Measurements from ENCODE around the gene GRM4.

Gene GRM4

DNA sequence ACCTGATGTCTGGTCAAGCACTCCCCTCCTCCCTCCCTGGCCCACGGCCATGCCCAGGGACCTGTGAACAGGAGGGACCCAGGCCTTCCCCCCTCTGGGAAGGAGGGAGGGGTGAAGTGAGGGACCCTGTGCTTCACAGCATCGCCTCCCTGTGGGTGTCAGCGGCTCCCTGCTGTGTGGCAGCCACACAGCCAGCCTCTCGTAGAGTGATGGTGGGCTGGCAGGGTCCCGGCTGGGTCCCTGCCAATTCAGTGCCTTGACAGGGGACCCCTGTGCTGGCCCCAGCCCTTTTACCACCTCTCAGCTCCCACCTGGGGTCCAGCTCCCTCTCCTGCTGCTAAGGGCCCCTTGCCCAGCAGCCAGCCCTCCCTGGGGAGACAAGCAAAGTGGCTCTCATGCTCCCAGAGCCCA, 31.3 kb upstream of the GRM4 start:
- no peak overlapping the region for H3K27ac ChIP-seq (ENCODE audit: insufficient read depth, low read length, poor library complexity, severe bottlenecking)
- no peaks in the 10 kb centered on the region for H3K27me3 ChIP-seq (replicated peaks; ENCODE audit: control insufficient read depth, insufficient read depth, low read length, poor library complexity, severe bottlenecking)
- no peaks in the 10 kb centered on the region for H3K9me3 ChIP-seq (ENCODE audit: control insufficient read depth, low read length)
- H3K36me3 ChIP-seq (ENCODE audit: control insufficient read depth, insufficient read depth, low read length) = no peaks in the 10 kb centered on the region
- no peak for DNase-seq
- H3K4me3 ChIP-seq (ENCODE audit: insufficient read depth, low read depth, low read length, poor library complexity, severe bottlenecking) = no peak overlapping the region
- peaks cover 7% of the 10 kb centered on the region for H3K4me1 ChIP-seq (ENCODE audit: control insufficient read depth, insufficient read depth, low read length, poor library complexity, severe bottlenecking)

DNA sequence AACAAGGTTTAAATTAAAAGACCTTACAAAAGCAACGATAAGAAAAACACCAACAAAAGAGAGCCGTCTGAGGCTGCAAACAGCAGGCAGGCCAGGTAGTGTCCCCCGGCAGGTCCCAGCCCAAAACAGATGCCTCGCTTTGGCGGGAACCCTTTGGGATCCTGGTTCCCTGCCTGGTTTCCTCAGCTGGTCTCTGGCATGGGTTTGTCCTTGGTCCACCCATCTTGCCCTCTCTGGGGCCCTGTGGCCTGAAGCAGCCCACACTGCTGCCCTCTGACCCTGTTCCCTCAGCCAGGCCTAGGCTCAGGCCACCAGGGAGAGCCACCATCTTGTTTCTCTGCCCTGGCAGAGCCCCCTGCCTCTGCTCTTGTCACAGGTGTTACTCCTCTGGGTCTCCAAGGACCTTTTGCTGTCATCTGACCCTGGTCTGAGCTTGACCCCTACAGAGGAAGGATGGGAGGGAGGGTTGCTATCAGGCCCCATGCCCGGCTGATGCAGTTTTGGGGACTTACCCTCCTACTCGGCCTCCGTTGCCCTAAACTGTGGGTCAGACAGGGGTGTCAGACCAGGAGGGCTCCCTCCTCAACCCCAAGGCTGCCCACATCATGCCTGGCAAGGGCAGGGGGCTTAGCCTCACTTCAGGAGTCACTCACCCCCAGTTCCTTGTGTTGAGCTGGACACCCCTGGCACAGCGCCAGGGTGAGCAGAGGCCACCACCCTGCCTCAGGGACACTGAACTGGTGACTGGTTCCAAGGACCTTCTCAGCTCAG, 30.6 kb upstream of the GRM4 start:
- Histone ChIP-seq H3K27me3 (replicated peaks; ENCODE audit: control insufficient read depth, insufficient read depth, low read length, poor library complexity, severe bottlenecking) (no peaks in the 10 kb centered on the region), H3K27ac (ENCODE audit: insufficient read depth, low read length, poor library complexity, severe bottlenecking) (no peak overlapping the region), H3K9me3 (ENCODE audit: control insufficient read depth, low read length) (no peaks in the 10 kb centered on the region), H3K4me1 (ENCODE audit: control insufficient read depth, insufficient read depth, low read length, poor library complexity, severe bottlenecking) (peaks cover under 1% of the 10 kb centered on the region), H3K36me3 (ENCODE audit: control insufficient read depth, insufficient read depth, low read length) (no peaks in the 10 kb centered on the region), H3K4me3 (ENCODE audit: insufficient read depth, low read depth, low read length, poor library complexity, severe bottlenecking) (no peak overlapping the region)
- no peak for DNase-seq

DNA sequence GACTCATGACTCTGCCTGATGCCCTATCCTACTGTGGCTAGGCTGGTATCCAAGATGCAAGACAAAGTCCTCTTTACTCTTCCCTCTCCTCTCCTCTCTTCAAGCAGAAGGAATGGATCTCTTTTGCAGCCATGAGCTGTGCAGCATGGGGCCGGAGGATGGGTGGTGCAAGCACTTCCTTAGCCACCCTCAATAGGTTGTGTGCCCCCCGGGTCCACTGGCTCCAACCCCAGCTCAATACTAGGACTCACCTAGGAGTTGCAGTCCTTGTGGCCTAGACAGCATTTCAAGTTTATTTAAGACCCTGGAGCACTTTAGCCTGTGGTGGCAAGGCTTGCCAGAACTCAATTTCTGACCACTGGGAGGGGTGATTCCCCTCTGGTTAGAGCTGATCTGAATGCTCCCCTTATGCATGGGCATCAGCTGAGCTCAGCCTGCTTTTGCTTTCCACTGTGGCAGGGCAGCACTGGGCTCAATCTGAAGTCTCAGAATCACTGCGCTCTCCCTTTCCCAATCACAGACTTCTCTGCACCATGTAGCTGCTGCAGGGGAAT, 29.0 kb upstream of the GRM4 start:
- Histone ChIP-seq H3K9me3 (ENCODE audit: control insufficient read depth, low read length) (no peaks in the 10 kb centered on the region), H3K4me1 (ENCODE audit: control insufficient read depth, insufficient read depth, low read length, poor library complexity, severe bottlenecking) (no peaks in the 10 kb centered on the region), H3K27me3 (replicated peaks; ENCODE audit: control insufficient read depth, insufficient read depth, low read length, poor library complexity, severe bottlenecking) (no peaks in the 10 kb centered on the region), H3K36me3 (ENCODE audit: control insufficient read depth, insufficient read depth, low read length) (no peaks in the 10 kb centered on the region), H3K27ac (ENCODE audit: insufficient read depth, low read length, poor library complexity, severe bottlenecking) (no peak overlapping the region), H3K4me3 (ENCODE audit: insufficient read depth, low read depth, low read length, poor library complexity, severe bottlenecking) (no peak overlapping the region)
- DNase-seq = no peak

DNA sequence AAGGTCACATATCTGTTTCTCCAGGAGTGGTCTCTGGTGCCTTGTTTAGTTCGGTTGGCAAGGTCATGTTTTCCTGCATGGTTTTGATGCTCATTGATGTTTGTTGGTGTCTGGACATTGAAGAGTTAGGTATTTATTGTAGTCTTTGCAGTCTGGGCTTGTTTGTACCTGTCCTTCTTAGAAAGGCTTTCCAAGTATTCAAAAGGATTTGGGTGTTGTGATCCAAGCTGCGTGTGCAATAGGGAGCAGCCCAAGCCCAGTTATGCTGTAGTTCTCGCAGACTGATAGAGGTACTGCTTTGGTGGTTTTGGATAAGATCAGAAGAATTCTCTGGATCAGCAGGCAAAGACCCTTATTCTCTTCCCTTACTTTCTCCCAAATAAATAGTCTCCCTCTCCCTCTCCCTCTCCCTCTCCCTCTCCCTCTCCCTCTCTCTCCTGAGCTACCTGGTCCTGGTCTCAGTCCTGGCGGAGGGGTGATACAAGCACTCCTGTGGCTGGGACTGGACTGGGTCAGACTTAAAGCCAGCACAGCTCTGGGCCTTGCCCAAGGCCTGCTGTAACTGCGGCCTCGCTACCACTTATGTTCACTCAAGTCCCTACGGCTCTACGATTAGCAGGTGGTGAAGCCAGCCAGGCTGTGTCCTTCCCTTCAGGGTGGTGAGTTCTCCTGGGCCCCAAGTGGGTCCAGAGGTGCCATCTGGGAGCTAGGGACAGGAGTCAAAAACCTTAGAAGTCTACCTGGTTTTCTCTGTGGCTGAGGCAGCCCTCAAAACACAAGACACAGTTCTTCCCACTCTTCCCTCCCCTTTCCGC, 27.3 kb upstream of the GRM4 start:
- H3K4me3 ChIP-seq (ENCODE audit: insufficient read depth, low read depth, low read length, poor library complexity, severe bottlenecking) = no peak overlapping the region
- no peaks in the 10 kb centered on the region for H3K36me3 ChIP-seq (ENCODE audit: control insufficient read depth, insufficient read depth, low read length)
- DNase-seq = no peak
- no peaks in the 10 kb centered on the region for H3K27me3 ChIP-seq (replicated peaks; ENCODE audit: control insufficient read depth, insufficient read depth, low read length, poor library complexity, severe bottlenecking)
- no peaks in the 10 kb centered on the region for H3K4me1 ChIP-seq (ENCODE audit: control insufficient read depth, insufficient read depth, low read length, poor library complexity, severe bottlenecking)
- no peak overlapping the region for H3K27ac ChIP-seq (ENCODE audit: insufficient read depth, low read length, poor library complexity, severe bottlenecking)
- H3K9me3 ChIP-seq (ENCODE audit: control insufficient read depth, low read length) = no peaks in the 10 kb centered on the region

DNA sequence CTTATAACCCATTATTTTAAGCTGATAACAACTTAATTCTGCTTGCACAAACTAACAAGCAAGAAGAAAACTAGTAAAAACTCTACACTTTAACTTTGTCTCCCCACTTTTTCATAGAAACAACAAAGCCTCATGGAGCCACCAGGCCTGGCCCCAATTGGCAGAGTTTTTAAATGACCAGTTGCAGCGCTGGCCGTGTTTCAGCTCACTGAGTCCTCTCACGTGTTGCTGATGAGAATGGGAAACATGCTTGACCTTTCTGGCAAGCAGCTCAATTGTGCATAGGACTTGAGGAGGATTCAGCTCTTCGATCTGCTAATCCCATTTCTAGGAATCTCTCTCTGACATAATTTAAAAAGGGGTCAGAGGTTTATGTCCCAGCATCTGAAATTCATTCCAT, 24.5 kb upstream of the GRM4 start:
- no peaks in the 10 kb centered on the region for H3K9me3 ChIP-seq (ENCODE audit: control insufficient read depth, low read length)
- no peak overlapping the region for H3K27ac ChIP-seq (ENCODE audit: insufficient read depth, low read length, poor library complexity, severe bottlenecking)
- H3K36me3 ChIP-seq (ENCODE audit: control insufficient read depth, insufficient read depth, low read length) = no peaks in the 10 kb centered on the region
- no peak overlapping the region for H3K4me3 ChIP-seq (ENCODE audit: insufficient read depth, low read depth, low read length, poor library complexity, severe bottlenecking)
- H3K4me1 ChIP-seq (ENCODE audit: control insufficient read depth, insufficient read depth, low read length, poor library complexity, severe bottlenecking) = no peaks in the 10 kb centered on the region
- H3K27me3 ChIP-seq (replicated peaks; ENCODE audit: control insufficient read depth, insufficient read depth, low read length, poor library complexity, severe bottlenecking) = no peaks in the 10 kb centered on the region
- DNase-seq = no peak

DNA sequence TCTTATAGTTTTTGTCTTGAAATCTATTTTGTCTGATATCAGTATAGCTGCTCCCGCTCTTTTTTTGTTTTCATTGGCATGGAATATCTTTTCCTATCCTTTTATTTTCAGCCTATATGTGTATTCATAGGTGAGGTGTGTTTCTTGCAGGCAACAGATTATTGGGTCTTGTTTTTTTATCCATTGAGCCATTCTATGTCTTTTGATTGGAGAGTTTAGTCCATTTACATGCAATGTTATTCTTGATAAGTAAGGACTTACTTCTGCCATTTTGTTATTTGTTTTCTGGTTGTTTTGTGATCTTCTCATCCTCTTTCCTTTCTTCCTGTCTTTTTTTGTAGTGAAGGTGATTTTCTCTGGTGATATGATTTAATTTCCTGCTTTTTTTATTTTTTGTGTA, 24.0 kb upstream of the GRM4 start:
- DNase-seq = no peak
- H3K4me3 ChIP-seq (ENCODE audit: insufficient read depth, low read depth, low read length, poor library complexity, severe bottlenecking) = no peak overlapping the region
- no peaks in the 10 kb centered on the region for H3K4me1 ChIP-seq (ENCODE audit: control insufficient read depth, insufficient read depth, low read length, poor library complexity, severe bottlenecking)
- no peaks in the 10 kb centered on the region for H3K9me3 ChIP-seq (ENCODE audit: control insufficient read depth, low read length)
- no peaks in the 10 kb centered on the region for H3K27me3 ChIP-seq (replicated peaks; ENCODE audit: control insufficient read depth, insufficient read depth, low read length, poor library complexity, severe bottlenecking)
- no peaks in the 10 kb centered on the region for H3K36me3 ChIP-seq (ENCODE audit: control insufficient read depth, insufficient read depth, low read length)
- no peak overlapping the region for H3K27ac ChIP-seq (ENCODE audit: insufficient read depth, low read length, poor library complexity, severe bottlenecking)

DNA sequence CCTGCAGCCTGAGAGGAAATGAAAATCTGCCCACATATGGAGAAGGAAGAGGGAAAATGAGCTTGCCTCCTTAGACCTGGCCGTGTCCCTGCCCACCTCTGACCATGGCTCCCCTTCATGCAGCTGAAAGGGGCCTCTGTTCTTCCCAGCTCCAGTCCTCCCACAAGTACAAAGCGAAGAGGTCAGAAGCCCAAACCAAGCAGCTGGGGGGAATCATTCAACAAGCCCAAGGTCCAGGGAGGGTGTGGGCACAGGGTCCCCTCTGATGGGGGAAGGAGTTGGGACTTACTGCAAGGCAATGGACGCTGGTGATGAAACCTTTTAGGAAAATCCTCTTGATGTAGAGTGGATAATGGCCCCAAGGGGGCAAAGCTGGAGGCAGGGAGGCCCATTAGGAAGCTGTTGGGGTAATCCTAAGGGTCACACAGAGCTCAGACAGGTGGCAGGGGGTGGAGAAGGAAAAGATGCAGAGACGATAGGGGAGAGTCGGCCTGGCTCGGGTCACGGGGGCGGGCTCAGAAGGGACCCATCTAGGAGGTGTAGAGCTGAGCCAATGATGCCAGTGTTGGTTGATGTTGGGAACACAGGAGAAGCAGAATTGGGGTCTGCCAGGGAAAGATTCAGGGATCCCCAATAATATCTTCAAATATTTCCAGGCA, 16.1 kb upstream of the GRM4 start:
- Histone ChIP-seq H3K4me1 (ENCODE audit: control insufficient read depth, insufficient read depth, low read length, poor library complexity, severe bottlenecking) (no peaks in the 10 kb centered on the region), H3K27me3 (replicated peaks; ENCODE audit: control insufficient read depth, insufficient read depth, low read length, poor library complexity, severe bottlenecking) (no peaks in the 10 kb centered on the region), H3K27ac (ENCODE audit: insufficient read depth, low read length, poor library complexity, severe bottlenecking) (no peak overlapping the region), H3K36me3 (ENCODE audit: control insufficient read depth, insufficient read depth, low read length) (no peaks in the 10 kb centered on the region), H3K9me3 (ENCODE audit: control insufficient read depth, low read length) (no peaks in the 10 kb centered on the region), H3K4me3 (ENCODE audit: insufficient read depth, low read depth, low read length, poor library complexity, severe bottlenecking) (no peak overlapping the region)
- DNase-seq = no peak

DNA sequence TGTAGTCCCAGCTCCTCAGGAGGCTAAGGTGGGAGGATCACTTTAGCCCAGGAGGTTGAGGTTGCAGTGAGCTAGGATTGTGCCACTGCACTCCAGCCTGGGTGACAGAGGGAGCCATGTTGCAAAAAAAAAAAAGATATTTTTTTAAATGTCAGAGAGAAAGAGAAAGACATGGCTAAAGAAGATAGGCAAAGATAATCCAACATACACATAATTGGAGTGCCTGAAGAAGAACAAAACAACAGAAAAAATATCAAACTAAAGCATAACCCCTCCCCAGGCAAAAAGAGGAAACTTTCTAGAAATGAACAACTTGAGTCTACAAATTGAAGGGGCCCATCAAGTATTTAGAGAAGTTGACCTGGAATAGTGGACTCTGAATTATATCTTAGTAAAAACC, 14.0 kb upstream of the GRM4 start:
- H3K4me1 ChIP-seq (ENCODE audit: control insufficient read depth, insufficient read depth, low read length, poor library complexity, severe bottlenecking) = peaks cover 1% of the 10 kb centered on the region
- no peak overlapping the region for H3K27ac ChIP-seq (ENCODE audit: insufficient read depth, low read length, poor library complexity, severe bottlenecking)
- DNase-seq = no peak
- H3K4me3 ChIP-seq (ENCODE audit: insufficient read depth, low read depth, low read length, poor library complexity, severe bottlenecking) = no peak overlapping the region
- H3K9me3 ChIP-seq (ENCODE audit: control insufficient read depth, low read length) = no peaks in the 10 kb centered on the region
- no peaks in the 10 kb centered on the region for H3K36me3 ChIP-seq (ENCODE audit: control insufficient read depth, insufficient read depth, low read length)
- H3K27me3 ChIP-seq (replicated peaks; ENCODE audit: control insufficient read depth, insufficient read depth, low read length, poor library complexity, severe bottlenecking) = peaks cover 3% of the 10 kb centered on the region

DNA sequence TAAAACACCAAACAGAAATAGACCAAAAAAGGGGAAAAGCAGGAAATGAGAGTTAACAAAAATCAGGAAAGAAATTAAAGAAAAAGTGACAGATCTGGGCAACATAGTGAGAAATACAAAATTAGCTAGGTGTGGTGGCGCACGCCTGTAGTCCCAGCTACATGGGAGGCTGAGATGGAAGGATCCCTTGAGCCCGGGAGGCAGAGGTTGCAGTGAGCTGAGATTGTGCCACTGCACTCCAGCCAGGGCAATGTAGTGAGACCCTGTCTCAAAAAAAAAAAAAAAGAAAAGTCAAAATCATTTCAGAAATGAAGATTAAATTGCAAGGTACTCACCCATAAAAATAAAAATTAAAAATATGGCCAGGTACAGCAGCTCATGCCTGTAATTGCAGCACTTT, 13.0 kb upstream of the GRM4 start:
- H3K4me3 ChIP-seq (ENCODE audit: insufficient read depth, low read depth, low read length, poor library complexity, severe bottlenecking) = no peak overlapping the region
- H3K4me1 ChIP-seq (ENCODE audit: control insufficient read depth, insufficient read depth, low read length, poor library complexity, severe bottlenecking) = peaks cover 8% of the 10 kb centered on the region
- H3K27me3 ChIP-seq (replicated peaks; ENCODE audit: control insufficient read depth, insufficient read depth, low read length, poor library complexity, severe bottlenecking) = peaks cover 12% of the 10 kb centered on the region
- H3K27ac ChIP-seq (ENCODE audit: insufficient read depth, low read length, poor library complexity, severe bottlenecking) = no peak overlapping the region
- H3K9me3 ChIP-seq (ENCODE audit: control insufficient read depth, low read length) = no peaks in the 10 kb centered on the region
- DNase-seq = no peak
- H3K36me3 ChIP-seq (ENCODE audit: control insufficient read depth, insufficient read depth, low read length) = no peaks in the 10 kb centered on the region

DNA sequence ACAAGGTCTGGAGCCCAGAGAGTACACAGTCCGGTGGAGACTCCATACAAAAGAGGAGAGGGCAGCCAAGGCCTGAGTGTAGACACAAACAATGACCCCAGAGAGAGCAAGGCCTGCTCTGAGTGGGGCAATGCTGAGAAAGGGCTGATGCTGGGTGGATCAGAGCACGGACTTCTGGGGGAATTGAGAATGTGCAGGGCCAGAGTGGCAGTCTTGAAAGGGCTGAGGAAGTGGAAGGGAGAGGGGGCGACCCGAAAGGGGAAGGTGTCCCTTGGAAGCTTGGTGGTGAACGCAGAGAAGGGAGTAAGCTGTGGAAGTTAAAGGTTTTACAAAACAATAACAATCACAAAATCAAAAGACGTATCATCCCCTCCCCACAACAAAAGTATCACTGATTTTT, 12.0 kb upstream of the GRM4 start:
- Histone ChIP-seq H3K4me3 (ENCODE audit: insufficient read depth, low read depth, low read length, poor library complexity, severe bottlenecking) (no peak overlapping the region), H3K36me3 (ENCODE audit: control insufficient read depth, insufficient read depth, low read length) (no peaks in the 10 kb centered on the region), H3K27ac (ENCODE audit: insufficient read depth, low read length, poor library complexity, severe bottlenecking) (no peak overlapping the region), H3K27me3 (replicated peaks; ENCODE audit: control insufficient read depth, insufficient read depth, low read length, poor library complexity, severe bottlenecking) (peaks cover 13% of the 10 kb centered on the region), H3K4me1 (ENCODE audit: control insufficient read depth, insufficient read depth, low read length, poor library complexity, severe bottlenecking) (peaks cover 8% of the 10 kb centered on the region), H3K9me3 (ENCODE audit: control insufficient read depth, low read length) (no peaks in the 10 kb centered on the region)
- DNase-seq = no peak
